ENCODE results near the gene SPHK2.

- TF ChIP-seq POLR2A (IDR thresholded peaks at IDR 0.05; ENCODE audit: low read length): no peak
- TF ChIP-seq GATA1 (IDR thresholded peaks at IDR 0.05; ENCODE audit: low read depth, low read length): no peak
Observed at GRCh38 chr19:48676887-48677286, 57.6 kb downstream of the SPHK2 start.
